ENCODE measurements around the gene TPCN2.
A peak's percentile ranks its signal among the peaks of the same experiment; 100 is the strongest.
"Not testable (repeated sequence)": the region's sequence is repeated elsewhere in the genome, so short reads cannot be mapped to it uniquely, and the experiment has no call there.

The TPCN2 gene

GRCh38 chr11:69048694-69049489 lies at the start of gene TPCN2:
Gene TPCN2, plus strand, starts transcription at chr11:69048932. Its CDS starts 66 bp downstream, at chr11:69048998.
- Histone ChIP-seq H3K4me3 (ENCODE audit: low read depth in 1 of 2, low read length in 2 of 2) (peak within 1 kb of the TSS; percentile 83 to 89), H3K79me2 (ENCODE audit: insufficient read depth, low read length) (peaks cover 45% of the 10 kb centered on the region), H2AFZ (ENCODE audit: low read depth, low read length) (peak within 1 kb of the TSS; percentile 89), H3K4me1 (ENCODE audit: insufficient read depth, low read length) (peaks cover 31% of the 10 kb centered on the region), H3K27ac (ENCODE audit: low read length) (peak within 1 kb of the TSS; percentile 73), H4K20me1 (ENCODE audit: insufficient read depth, low read length) (peaks cover 27% of the 10 kb centered on the region), H3K9ac (ENCODE audit: low read depth, low read length) (peak within 1 kb of the TSS; percentile 95), H3K27me3 (ENCODE audit: insufficient read depth, low read length, poor library complexity) (no peaks in the 10 kb centered on the region), H3K36me3 (ENCODE audit: insufficient read depth, low read length) (peaks cover 6% of the 10 kb centered on the region), H3K4me2 (ENCODE audit: insufficient read depth, low read length) (peak within 1 kb of the TSS; percentile 98), H3K9me3 (ENCODE audit: insufficient read depth, low read length, severe bottlenecking) (no peaks in the 10 kb centered on the region)
- DNase-seq (peak; percentile 94), ATAC-seq (ENCODE audit: insufficient read depth, low read depth) (peak; percentile 95)
- TF ChIP-seq, protein P1, sequence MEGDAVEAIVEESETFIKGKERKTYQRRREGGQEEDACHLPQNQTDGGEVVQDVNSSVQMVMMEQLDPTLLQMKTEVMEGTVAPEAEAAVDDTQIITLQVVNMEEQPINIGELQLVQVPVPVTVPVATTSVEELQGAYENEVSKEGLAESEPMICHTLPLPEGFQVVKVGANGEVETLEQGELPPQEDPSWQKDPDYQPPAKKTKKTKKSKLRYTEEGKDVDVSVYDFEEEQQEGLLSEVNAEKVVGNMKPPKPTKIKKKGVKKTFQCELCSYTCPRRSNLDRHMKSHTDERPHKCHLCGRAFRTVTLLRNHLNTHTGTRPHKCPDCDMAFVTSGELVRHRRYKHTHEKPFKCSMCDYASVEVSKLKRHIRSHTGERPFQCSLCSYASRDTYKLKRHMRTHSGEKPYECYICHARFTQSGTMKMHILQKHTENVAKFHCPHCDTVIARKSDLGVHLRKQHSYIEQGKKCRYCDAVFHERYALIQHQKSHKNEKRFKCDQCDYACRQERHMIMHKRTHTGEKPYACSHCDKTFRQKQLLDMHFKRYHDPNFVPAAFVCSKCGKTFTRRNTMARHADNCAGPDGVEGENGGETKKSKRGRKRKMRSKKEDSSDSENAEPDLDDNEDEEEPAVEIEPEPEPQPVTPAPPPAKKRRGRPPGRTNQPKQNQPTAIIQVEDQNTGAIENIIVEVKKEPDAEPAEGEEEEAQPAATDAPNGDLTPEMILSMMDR (IDR thresholded peaks at IDR 0.05; ENCODE audit: borderline replicate concordance, extremely low read depth, low read length, poor library complexity, severe bottlenecking) = no peak
- no peak for TF ChIP-seq EZH2 (IDR thresholded peaks at IDR 0.05; ENCODE audit: borderline replicate concordance, low read depth, low read length, severe bottlenecking)

- H3K27me3 ChIP-seq (ENCODE audit: insufficient read depth, low read length, poor library complexity) = no peaks in the 10 kb centered on the region
- H3K4me2 ChIP-seq (ENCODE audit: insufficient read depth, low read length) = no peak overlapping the region
- ATAC-seq (ENCODE audit: insufficient read depth, low read depth) (no peak), DNase-seq (no peak)
- H2AFZ ChIP-seq (ENCODE audit: low read depth, low read length) = no peak overlapping the region
- no peaks in the 10 kb centered on the region for H3K79me2 ChIP-seq (ENCODE audit: insufficient read depth, low read length)
- no peak overlapping the region for H3K27ac ChIP-seq (ENCODE audit: low read length)
- no peak overlapping the region for H3K4me3 ChIP-seq (ENCODE audit: low read depth in 1 of 2, low read length in 2 of 2)
- H3K9me3 ChIP-seq (ENCODE audit: insufficient read depth, low read length, severe bottlenecking) = no peaks in the 10 kb centered on the region
- peaks cover 7% of the 10 kb centered on the region; the same call in 1 of the 2 replicates for H3K4me1 ChIP-seq (ENCODE audit: insufficient read depth, low read length)
- H3K36me3 ChIP-seq (ENCODE audit: insufficient read depth, low read length) = no peaks in the 10 kb centered on the region
- TF ChIP-seq EZH2 (IDR thresholded peaks at IDR 0.05; ENCODE audit: borderline replicate concordance, low read depth, low read length, severe bottlenecking) = no peak
- TF ChIP-seq, protein P1 (IDR thresholded peaks at IDR 0.05; ENCODE audit: borderline replicate concordance, extremely low read depth, low read length, poor library complexity, severe bottlenecking) = no peak
- H3K9ac ChIP-seq (ENCODE audit: low read depth, low read length) = no peak overlapping the region
- no peaks in the 10 kb centered on the region; the same call in 1 of the 2 replicates for H4K20me1 ChIP-seq (ENCODE audit: insufficient read depth, low read length)
These were observed 49.5 kb upstream of the TPCN2 start for GRCh38 chr11:68999093-68999747.

- ATAC-seq (ENCODE audit: insufficient read depth, low read depth); H3K79me2 ChIP-seq (ENCODE audit: insufficient read depth, low read length); H3K36me3 ChIP-seq (ENCODE audit: insufficient read depth, low read length); DNase-seq; H2AFZ ChIP-seq (ENCODE audit: low read depth, low read length); H3K9me3 ChIP-seq (ENCODE audit: insufficient read depth, low read length, severe bottlenecking); H3K4me2 ChIP-seq (ENCODE audit: insufficient read depth, low read length); H3K9ac ChIP-seq (ENCODE audit: low read depth, low read length); H3K4me1 ChIP-seq (ENCODE audit: insufficient read depth, low read length); H3K27me3 ChIP-seq (ENCODE audit: insufficient read depth, low read length, poor library complexity); H3K4me3 ChIP-seq (ENCODE audit: low read depth in 1 of 2, low read length in 2 of 2); H3K27ac ChIP-seq (ENCODE audit: low read length); H4K20me1 ChIP-seq (ENCODE audit: insufficient read depth, low read length): not testable (repeated sequence)
These were observed 48.9 kb upstream of the TPCN2 start for GRCh38 chr11:68999748-69000355.

- no peak for DNase-seq
- Histone ChIP-seq H3K4me3 (ENCODE audit: low read depth in 1 of 2, low read length in 2 of 2) (no peak overlapping the region), H3K79me2 (ENCODE audit: insufficient read depth, low read length) (no peaks in the 10 kb centered on the region), H3K9ac (ENCODE audit: low read depth, low read length) (no peak overlapping the region), H2AFZ (ENCODE audit: low read depth, low read length) (no peak overlapping the region), H3K9me3 (ENCODE audit: insufficient read depth, low read length, severe bottlenecking) (no peaks in the 10 kb centered on the region), H3K27ac (ENCODE audit: low read length) (no peak overlapping the region), H3K4me1 (ENCODE audit: insufficient read depth, low read length) (peaks cover 7% of the 10 kb centered on the region; the same call in 1 of the 2 replicates), H3K4me2 (ENCODE audit: insufficient read depth, low read length) (no peak overlapping the region), H3K36me3 (ENCODE audit: insufficient read depth, low read length) (no peaks in the 10 kb centered on the region), H3K27me3 (ENCODE audit: insufficient read depth, low read length, poor library complexity) (no peaks in the 10 kb centered on the region), H4K20me1 (ENCODE audit: insufficient read depth, low read length) (peaks cover 6% of the 10 kb centered on the region; the same call in 1 of the 2 replicates)
- no peak for ATAC-seq (ENCODE audit: insufficient read depth, low read depth)
- TF ChIP-seq, protein P1 (IDR thresholded peaks at IDR 0.05; ENCODE audit: borderline replicate concordance, extremely low read depth, low read length, poor library complexity, severe bottlenecking) = no peak
- TF ChIP-seq EZH2 (IDR thresholded peaks at IDR 0.05; ENCODE audit: borderline replicate concordance, low read depth, low read length, severe bottlenecking) = no peak
These were observed 48.3 kb upstream of the TPCN2 start for GRCh38 chr11:69000391-69000790.

All from DND-41 (cell line).